Neural progenitor cell (in vitro differentiated cells): ENCODE data around the gene LIPM. TPM values are rescaled to one million over a fixed set of nuclear protein-coding genes. Genes with fewer than 3 reads are reported as not detected.

ENCODE experiments used
- DNase-seq: peaks from one replicate; pipeline ENCODE4 v3.0.0-alpha.2; 2016; ENCODE audit warnings: low spot score
- H2AFZ ChIP-seq: fragments of 200-600 bp; sonication (generic); replicated peaks from 2 replicates; pipeline ENCODE4 v1.6.1; 2016; ENCODE audit warnings: antibody characterized with exemption
- H3F3A ChIP-seq: fragments of 200-600 bp; sonication (generic); 2 replicates; pipeline ENCODE4 v1.6.1; 2016; ENCODE audit warnings: antibody characterized with exemption, low read depth
- H3K27ac ChIP-seq: fragments of 200-600 bp; sonication (generic); 2 replicates; pipeline ENCODE4 v1.5.1; 2016; ENCODE audit warnings: mild to moderate bottlenecking
- H3K27me3 ChIP-seq: fragments of 200-600 bp; sonication (generic); 2 replicates; pipeline ENCODE4 v1.6.1; 2016; ENCODE audit warnings: mild to moderate bottlenecking, moderate library complexity
- H3K36me3 ChIP-seq: fragments of 200-600 bp; sonication (generic); 2 replicates; pipeline ENCODE4 v1.5.1; 2016
- H3K4me1 ChIP-seq: fragments of 200-600 bp; sonication (generic); 2 replicates; pipeline ENCODE4 v1.6.1; 2016; ENCODE audit warnings: mixed run types
- H3K4me2 ChIP-seq: fragments of 200-600 bp; sonication (generic); 2 replicates; pipeline ENCODE4 v1.6.1; 2016
- H3K4me3 ChIP-seq: fragments of 200-600 bp; sonication (generic); 2 replicates; pipeline ENCODE4 v1.5.1; 2016
- H3K79me2 ChIP-seq: fragments of 200-600 bp; sonication (generic); 2 replicates; pipeline ENCODE4 v1.6.1; 2016; ENCODE audit warnings: low read depth
- H3K9ac ChIP-seq: fragments of 200-600 bp; sonication (generic); 2 replicates; pipeline ENCODE4 v1.6.1; 2016
- H3K9me3 ChIP-seq: fragments of 200-600 bp; sonication (generic); 2 replicates; pipeline ENCODE4 v1.5.1; 2016; ENCODE audit warnings: low read depth
- H4K20me1 ChIP-seq: fragments of 200-600 bp; sonication (generic); 2 replicates; pipeline ENCODE4 v1.6.1; 2016; ENCODE audit warnings: low read depth
- H3K27ac Mint-ChIP-seq: 3 replicates; pipeline ENCODE4 v1.8.0; 2021; ENCODE audit warnings: mixed read lengths
- H3K27me3 Mint-ChIP-seq: 2 replicates; pipeline ENCODE4 v1.8.0; 2022; ENCODE audit warnings: low read depth, mild to moderate bottlenecking, inconsistent platforms, moderate library complexity, mixed read lengths; ENCODE audit not compliant: insufficient read depth
- H3K36me3 Mint-ChIP-seq: 3 replicates; pipeline ENCODE4 v1.8.0; 2021; ENCODE audit warnings: mixed read lengths
- H3K4me1 Mint-ChIP-seq: 3 replicates; pipeline ENCODE4 v1.8.0; 2021; ENCODE audit warnings: mixed read lengths
- H3K4me3 Mint-ChIP-seq: 3 replicates; pipeline ENCODE4 v1.8.0; 2021; ENCODE audit warnings: mild to moderate bottlenecking, moderate library complexity, mixed read lengths
- H3K9me3 Mint-ChIP-seq: 3 replicates; pipeline ENCODE4 v1.8.0; 2020; ENCODE audit warnings: mixed read lengths
- CTCF ChIP-seq: fragments of 200-600 bp; sonication (generic); IDR thresholded peaks from 2 replicates; pipeline ENCODE4 v1.5.1; 2017; ENCODE audit warnings: antibody characterized with exemption, mild to moderate bottlenecking
- EZH2 ChIP-seq: fragments of 200-600 bp; sonication (generic); IDR thresholded peaks from 2 replicates; pipeline ENCODE4 v1.6.1; 2017; ENCODE audit warnings: antibody characterized with exemption, mild to moderate bottlenecking, moderate library complexity
- EZH2phosphoT487 ChIP-seq: fragments of 200-600 bp; sonication (generic); IDR thresholded peaks from 2 replicates; pipeline ENCODE4 v1.6.1; 2017; ENCODE audit warnings: antibody characterized with exemption
- total RNA-seq: library from RNA; depleted of rRNA; stranded (reverse); fragments of >200 nt; gene quantifications from 2 replicates; pipeline ENCODE4 v1.2.3, GENCODE V29; 2015; ENCODE audit warnings: low replicate concordance

Gene LIPM
- total RNA-seq, 1 donor from 2014 or later, result not detected

DNA sequence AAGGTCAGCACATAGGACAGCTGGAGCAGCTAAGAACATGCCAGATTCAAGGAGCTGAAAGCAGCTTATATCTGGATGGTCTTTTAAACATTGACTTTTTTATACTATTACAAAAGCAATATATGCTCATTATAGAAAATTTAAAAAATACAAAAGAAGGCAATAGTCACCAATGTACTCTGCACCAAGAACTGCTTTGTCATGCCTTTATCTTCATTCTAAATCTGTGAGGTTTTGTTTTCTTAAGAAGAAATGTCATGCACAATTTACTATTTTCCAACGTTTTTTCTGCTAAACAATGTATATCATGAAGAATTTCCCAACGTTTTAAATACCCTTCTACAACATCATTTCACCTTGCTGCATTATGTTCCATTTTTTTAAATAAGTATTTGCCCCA lies 2.8 kb downstream of the LIPM start:
- Histone ChIP-seq H3K36me3 (no peaks in the 10 kb centered on the region), H3K27me3 (no peaks in the 10 kb centered on the region), H3K9me3 (no peaks in the 10 kb centered on the region), H3F3A (no peaks in the 10 kb centered on the region), H4K20me1 (no peaks in the 10 kb centered on the region), H3K4me1 (no peaks in the 10 kb centered on the region), H3K4me2 (no peak overlapping the region), H2AFZ (no peak overlapping the region), H3K79me2 (no peaks in the 10 kb centered on the region), H3K4me3 (no peak overlapping the region), H3K9ac (no peak overlapping the region), H3K27ac (no peak overlapping the region)
- peaks cover 4% of the 10 kb centered on the region for H3K27me3 Mint-ChIP-seq
- no peaks in the 10 kb centered on the region for H3K9me3 Mint-ChIP-seq
- no peak overlapping the region for H3K27ac Mint-ChIP-seq
- no peak overlapping the region for H3K4me3 Mint-ChIP-seq
- DNase-seq, result no peak
- H3K36me3 Mint-ChIP-seq, result no peaks in the 10 kb centered on the region
- H3K4me1 Mint-ChIP-seq, result peaks cover 4% of the 10 kb centered on the region
- TF ChIP-seq CTCF (no peak), EZH2 (no peak)

- no peak for DNase-seq
- H3K4me3 ChIP-seq, result no peak overlapping the region
- H3K9me3 ChIP-seq, result no peaks in the 10 kb centered on the region
- no peaks in the 10 kb centered on the region for H3K36me3 ChIP-seq
- H2AFZ ChIP-seq, result no peak overlapping the region
- no peaks in the 10 kb centered on the region for H3K79me2 ChIP-seq
- no peaks in the 10 kb centered on the region for H3F3A ChIP-seq
- Mint-ChIP-seq H3K4me3 (no peak overlapping the region), H3K4me1 (peaks cover 4% of the 10 kb centered on the region), H3K27me3 (peaks cover 4% of the 10 kb centered on the region), H3K9me3 (no peaks in the 10 kb centered on the region), H3K36me3 (no peaks in the 10 kb centered on the region), H3K27ac (no peak overlapping the region)
- H3K4me1 ChIP-seq, result no peaks in the 10 kb centered on the region
- H3K9ac ChIP-seq, result no peak overlapping the region
- TF ChIP-seq CTCF (no peak), EZH2phosphoT487 (no peak), EZH2 (no peak)
- no peak overlapping the region for H3K27ac ChIP-seq
- no peaks in the 10 kb centered on the region for H3K27me3 ChIP-seq
- H4K20me1 ChIP-seq, result no peaks in the 10 kb centered on the region
- no peak overlapping the region for H3K4me2 ChIP-seq
Measured at GRCh38 chr10:88805924-88806323, 3.4 kb downstream of the LIPM start.

GRCh38 chr10:88809621-88810020 lies 7.1 kb downstream of the LIPM start:
- DNase-seq, result no peak
- no peaks in the 10 kb centered on the region for H3K36me3 ChIP-seq
- no peak overlapping the region for H3K4me3 Mint-ChIP-seq
- no peaks in the 10 kb centered on the region for H3K4me1 ChIP-seq
- no peak overlapping the region for H2AFZ ChIP-seq
- H3K36me3 Mint-ChIP-seq, result no peaks in the 10 kb centered on the region
- H3K4me2 ChIP-seq, result no peak overlapping the region
- no peaks in the 10 kb centered on the region for H3F3A ChIP-seq
- no peaks in the 10 kb centered on the region for H3K79me2 ChIP-seq
- peaks cover 3% of the 10 kb centered on the region for H3K27me3 Mint-ChIP-seq
- H3K9ac ChIP-seq, result no peak overlapping the region
- H3K9me3 ChIP-seq, result no peaks in the 10 kb centered on the region
- no peak overlapping the region for H3K27ac Mint-ChIP-seq
- no peaks in the 10 kb centered on the region for H4K20me1 ChIP-seq
- no peaks in the 10 kb centered on the region for H3K27me3 ChIP-seq
- no peaks in the 10 kb centered on the region for H3K4me1 Mint-ChIP-seq
- H3K9me3 Mint-ChIP-seq, result no peaks in the 10 kb centered on the region
- H3K27ac ChIP-seq, result no peak overlapping the region
- H3K4me3 ChIP-seq, result no peak overlapping the region
- TF ChIP-seq CTCF (no peak), EZH2 (no peak), EZH2phosphoT487 (no peak)
